GM19240 (cell line): ENCODE results near the gene CLEC16A.

ENCODE experiments used
- DNase-seq: peaks from one replicate; pipeline ENCODE4 v3.0.0; 2011; ENCODE audit warnings: low spot score; ENCODE audit not compliant: insufficient read length

CLEC16A gene

DNA sequence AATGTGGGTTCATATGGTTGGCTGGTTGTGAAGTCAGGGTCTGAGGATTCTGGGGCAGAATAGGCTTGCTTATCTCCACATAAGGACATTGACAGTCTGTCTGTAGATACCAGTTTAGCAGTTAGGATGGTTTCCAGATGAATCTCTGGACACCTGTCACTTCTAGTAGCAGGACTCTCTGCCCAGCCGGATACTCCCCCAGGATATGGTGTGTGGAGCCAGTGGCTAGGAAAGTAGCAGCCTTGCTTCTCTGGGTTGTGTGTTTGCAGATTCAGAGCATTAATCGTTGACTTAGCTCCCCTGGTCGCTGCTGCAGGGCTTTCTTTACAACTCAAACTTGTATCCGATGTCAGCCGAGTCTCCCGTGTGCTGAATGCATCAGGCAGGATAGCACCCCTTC lies 45.2 kb downstream of the CLEC16A start:
- no peak for DNase-seq

DNA sequence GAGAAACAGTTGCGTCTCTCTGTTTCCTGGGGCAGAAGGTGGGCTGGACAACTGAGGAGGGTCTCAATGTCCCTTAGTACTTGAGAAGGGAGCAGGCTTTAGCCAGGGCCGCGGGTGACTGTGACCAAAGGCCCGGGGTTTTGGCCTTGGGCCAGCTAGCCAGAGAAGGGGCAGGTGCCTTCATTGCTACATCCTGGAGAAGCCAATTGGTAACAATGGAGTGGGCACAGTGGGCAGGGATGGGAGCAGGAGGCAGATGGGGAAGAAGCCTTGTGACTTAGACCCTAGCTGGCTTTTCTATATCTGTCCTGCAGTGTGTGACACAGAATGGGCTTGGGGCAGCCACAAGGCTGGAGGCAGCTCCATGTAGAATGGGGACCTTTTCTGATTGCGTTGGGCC lies 46.0 kb downstream of the CLEC16A start:
- DNase-seq: no peak

DNA sequence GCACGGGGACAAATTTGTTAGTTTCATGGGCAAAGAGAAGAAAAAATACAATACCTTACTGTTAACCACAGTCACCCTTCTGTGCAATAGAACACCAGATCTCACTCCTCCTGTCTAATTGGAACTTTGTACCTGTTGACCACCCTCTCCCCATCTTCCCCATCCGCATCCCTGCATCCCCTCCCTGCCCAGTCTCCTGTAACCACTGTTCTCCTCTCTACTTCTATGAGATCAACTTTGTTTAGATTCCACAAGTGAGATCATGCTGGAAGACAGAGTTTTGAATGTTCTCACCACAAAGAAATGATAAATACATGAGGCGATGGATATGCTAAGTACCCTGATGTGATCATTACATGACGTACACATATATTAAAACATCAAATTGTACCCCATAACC lies 47.7 kb downstream of the CLEC16A start:
- no peak for DNase-seq

DNA sequence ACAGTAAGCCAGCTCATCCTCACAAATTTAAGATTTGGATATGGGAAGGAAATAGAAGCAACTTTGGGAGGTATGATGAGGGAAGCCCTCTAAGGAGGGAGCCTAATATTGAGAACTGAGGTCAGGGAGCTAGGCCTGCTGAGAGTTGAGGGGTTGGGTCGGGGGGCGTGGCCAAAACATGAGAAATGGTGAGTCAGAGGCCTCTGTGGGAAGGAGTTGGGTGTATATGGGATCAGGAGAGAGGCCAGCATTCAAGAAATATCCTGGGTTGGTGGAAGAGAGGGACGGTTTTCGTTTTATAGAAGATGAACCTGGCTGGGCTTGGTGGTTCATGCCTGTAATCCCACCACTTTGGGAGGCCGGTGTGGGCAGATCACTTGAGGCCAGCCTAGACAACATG lies 48.4 kb downstream of the CLEC16A start:
- no peak for DNase-seq

DNA sequence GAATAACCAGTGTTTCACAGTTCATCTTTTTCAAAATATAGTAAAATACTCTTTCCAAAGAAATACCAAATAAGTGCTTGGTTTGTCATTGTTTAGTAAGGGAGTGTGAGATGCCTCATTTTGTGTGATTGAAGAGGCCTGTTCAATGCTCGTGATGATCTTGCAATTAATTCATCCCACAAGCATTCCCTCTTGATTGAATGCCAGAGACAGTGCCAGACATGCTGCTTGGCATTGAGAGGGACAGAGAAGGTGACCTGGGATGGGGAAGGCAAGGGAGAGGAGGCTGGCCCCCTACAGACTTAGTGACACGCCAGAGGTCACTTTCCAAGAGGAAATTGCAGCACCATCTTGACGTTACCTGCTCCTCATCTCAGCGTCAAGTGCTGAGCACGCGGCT lies 49.3 kb downstream of the CLEC16A start:
- no peak for DNase-seq

DNA sequence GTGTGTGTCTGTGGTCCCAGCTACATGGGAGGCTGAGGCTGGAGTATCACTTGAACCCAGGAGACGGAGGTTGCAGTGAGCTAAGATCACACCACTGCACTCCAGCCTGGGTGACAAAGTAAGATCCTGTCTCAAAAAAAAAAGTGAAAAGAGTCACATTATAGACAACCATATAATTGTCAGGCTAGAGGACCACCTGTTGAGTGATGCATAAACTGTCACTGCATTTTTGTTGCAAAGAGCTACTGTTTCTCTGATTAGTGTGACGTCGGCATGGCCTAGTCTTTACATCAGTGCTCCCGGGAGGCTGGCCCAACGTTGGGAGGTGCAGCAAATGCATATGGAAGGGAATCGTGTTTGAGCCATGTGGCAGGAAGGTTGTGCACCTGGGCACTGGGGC lies 50.2 kb downstream of the CLEC16A start:
- DNase-seq: no peak

DNA sequence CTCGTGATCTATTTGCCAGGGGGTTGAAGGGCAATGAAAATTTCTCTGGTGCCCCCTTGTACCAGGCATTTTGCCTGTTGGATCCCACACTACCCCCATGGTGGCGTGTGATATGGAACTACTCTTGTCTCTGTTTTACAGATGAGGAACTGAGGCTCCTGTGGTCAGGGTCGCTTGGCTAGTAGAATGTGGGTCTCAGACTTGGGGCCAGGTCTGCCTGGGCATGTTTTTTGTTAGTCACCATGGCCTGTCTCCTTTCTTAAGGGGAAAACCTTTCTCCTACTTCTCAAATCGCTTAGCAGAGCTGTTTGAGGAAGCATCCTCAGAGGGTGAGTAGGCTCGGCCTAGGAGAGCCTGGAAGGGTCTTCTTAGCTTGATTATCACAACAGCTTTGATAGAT lies 51.2 kb downstream of the CLEC16A start:
- DNase-seq: no peak

DNA sequence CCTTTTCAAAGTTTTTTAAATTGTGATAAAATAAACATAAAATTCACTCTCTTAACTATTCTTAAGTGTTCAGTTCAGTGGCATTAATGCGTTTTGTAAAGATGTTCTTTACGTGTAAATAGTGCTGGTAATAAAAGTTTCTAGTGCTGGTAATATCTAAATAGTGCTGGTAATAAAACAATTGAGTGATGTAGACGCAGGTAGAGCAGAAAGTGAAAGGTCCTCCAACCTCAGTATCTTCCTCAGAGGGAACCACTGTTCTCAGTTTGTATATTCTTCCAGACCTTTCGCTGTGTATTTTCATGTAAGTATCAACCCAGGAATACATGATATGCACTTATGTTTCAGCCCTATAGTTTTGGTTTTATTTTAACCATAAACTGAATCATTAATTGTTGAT lies 53.1 kb downstream of the CLEC16A start:
- DNase-seq: no peak

DNA sequence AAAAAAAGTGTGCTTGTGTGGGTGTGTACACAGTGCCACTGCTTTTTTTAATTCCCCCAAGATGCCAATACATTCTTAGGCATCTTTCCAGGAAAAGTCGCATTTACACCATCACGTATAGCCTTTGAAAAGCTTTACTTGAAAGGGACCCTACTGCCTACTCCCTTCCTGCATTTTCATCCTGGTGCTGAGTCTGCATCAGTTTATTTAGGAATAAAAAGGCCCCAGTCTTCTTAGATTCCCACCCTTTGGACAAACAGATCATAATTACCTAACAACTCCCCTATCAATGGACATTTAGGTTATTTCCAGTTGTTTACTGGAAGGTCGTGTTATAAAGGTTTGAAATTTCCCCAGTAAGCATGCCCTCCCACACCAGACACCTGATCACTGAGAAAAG lies 54.9 kb downstream of the CLEC16A start:
- no peak for DNase-seq

DNA sequence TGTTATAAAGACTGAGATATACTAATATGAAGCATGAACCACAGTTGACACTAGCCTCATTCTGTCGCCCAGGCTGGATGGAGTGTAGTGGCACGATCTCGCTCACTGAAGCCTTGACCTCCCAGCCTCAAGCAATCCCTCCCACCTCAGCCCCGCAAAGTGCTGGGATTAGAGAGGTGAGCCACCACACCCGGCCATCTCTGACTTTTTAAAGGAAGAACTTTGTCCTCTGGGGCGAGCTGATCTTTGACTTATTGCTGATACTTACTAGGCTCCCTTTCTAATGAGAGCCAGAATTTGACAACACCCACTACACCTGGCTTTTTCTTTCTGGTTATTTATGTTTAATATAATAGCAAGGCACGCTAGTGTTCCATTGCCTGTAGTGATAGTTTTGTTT lies 57.2 kb downstream of the CLEC16A start:
- DNase-seq: no peak

DNA sequence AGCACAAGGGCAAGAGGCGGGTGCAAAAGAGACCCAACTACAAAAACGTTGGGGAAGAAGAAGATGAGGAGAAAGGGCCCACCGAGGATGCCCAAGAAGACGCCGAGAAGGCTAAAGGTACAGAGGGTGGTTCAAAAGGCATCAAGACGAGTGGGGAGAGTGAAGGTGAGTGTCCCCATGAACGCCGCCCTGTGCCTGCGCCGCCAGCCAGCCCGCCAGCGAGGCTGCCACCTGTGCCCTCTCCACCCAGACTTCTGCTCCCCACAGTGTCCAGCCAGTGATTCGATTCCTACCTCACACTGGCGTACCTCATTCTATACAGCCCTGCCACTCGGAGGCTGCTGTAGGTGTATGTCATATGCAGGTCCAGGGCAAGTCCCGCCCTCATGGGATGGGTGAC lies 58.8 kb downstream of the CLEC16A start:
- no peak for DNase-seq

DNA sequence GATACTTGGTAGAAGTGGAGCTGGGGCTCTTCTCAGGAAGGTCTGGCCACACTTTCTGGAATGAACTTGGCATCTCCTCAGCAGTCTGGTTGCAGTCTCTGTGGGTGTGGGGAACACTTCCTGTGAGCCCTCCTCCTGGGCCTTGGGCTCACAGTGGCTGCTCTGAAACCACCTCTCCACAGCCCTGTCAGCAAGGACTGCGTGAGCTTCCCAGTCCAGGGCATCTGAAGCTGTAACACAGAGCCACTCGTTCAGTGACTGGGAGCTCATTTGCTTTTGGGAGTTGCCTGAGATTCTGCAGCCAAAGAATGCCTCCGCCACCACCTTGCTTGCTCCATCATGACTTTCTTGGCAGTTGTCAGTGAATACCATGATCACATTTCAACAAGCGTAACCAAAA lies 60.0 kb downstream of the CLEC16A start:
- no peak for DNase-seq

DNA sequence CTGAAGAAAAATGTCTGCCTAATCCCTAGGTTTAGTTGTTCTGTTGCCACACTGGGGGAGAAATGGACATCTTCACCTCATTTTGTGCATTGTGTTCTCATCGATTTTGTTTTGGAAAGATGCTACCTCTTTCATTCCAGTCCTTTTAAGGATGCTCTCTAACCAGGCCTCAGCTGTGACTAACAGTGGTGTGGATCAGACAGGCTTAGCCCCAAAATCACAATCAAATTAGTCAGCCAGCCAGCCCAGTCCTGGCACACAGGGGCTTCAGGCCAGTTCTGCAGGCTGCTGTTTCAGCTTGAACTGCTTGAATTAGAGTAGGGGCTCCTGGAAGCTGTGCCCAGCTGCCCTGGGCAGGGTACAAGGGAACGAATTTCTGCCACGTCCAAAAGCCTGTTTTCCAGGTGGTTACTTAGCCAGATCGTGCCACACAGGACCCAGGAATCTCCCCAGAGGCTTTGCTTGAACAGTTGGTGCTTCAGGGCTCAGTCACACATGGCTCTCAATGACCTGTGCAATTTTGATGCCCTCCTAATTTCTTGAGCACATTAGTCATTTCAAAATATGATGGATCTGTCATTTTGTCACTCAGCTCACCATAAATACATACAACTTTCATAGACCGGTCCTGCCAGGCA lies 60.7 kb downstream of the CLEC16A start:
- no peak for DNase-seq

DNA sequence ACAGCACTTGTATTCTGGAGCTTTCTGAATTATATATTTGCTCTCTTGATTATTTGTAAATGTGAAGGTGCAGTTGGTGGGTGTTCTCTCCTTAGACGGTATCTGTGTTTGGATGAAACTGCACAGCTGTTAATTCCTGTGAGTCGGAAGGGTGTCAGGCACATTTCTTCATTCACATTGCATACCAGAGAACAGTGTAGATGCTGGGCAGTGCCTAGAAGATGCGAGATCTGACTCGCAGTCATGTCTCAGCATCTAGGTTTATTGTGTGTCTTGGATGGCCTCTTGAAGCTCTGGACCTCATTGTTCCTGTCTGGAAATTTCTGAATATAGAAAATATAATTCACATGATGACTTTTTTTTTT lies 61.2 kb downstream of the CLEC16A start:
- no peak for DNase-seq

DNA sequence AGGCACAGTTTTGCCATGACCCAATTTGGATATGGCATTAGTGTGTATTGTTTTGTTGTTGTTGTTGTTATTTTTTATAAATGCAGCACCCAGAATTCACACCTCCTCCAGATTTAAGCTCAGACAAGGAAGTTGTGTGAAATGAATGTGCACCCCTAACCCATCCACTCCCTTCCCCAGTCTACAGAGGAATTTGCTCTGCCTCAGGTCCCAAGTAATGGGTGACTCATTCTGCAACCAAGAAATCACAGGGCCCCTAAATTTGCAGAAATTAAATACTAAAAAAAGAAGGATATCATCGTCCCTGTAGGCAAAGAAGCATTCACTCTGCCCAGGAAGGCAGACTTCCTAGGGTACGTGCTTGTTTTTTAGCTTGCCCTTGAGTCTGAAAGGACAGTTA lies 62.3 kb downstream of the CLEC16A start:
- no peak for DNase-seq

DNA sequence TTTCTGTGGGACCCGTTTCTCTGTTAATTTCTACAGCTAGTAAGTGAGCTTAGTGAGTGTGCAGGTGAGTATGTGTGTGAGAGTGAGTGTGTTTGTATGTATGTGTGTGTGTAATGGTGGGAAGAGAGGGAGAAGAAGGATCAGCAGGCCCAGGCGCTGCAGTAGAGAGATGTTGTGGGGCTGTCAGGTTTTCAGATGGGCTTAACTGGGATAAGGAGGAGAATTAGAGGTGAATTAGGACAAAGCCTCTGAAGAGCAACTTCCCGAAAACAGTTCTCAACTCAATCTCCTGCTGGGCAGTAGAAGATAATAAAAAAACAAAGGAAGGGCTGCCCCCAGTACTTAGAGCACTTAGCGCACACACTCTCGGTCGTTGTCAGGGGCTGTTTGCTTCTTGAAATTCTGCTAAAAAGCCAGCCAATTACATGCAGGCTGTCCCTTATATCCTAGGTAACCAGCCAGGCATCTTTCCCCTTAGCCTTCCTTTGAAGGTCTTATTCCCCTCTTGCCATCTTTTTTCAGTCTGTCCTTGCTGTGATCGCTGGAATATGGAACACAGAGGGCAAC lies 63.4 kb downstream of the CLEC16A start:
- no peak for DNase-seq

DNA sequence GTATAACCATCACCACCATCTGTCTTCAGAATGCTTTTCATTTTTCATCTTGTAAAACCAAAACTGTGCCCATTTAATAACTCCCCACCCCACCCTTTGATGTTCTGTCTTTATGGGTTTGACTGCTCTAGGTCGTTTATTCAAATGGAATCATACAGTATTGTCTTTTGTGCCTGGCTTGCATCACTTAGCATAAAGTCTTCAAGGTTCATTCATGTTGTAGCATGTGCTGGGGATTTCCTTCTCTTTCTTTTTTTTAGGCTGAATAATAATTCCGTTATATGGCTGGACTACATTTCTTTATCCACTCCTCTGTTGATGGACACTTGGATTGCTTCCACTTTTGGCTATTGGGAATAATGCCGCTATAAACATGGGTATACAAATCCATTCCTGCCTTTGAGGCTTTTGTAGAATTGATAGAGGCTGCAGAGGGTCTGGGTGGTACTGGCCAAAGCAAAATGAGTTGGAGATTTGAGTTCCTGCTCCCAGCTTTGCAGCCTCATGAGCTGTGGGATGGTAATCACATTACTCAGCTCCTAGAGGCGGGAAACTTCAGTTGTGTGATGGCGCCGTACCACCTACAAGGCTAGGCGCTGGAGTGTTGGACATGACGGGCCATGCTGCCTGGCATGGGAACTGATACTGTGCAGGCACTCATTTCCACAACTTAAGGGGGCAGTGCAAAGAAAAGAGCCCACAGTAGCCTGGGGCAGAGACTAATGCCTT lies 64.8 kb downstream of the CLEC16A start:
- DNase-seq: no peak

DNA sequence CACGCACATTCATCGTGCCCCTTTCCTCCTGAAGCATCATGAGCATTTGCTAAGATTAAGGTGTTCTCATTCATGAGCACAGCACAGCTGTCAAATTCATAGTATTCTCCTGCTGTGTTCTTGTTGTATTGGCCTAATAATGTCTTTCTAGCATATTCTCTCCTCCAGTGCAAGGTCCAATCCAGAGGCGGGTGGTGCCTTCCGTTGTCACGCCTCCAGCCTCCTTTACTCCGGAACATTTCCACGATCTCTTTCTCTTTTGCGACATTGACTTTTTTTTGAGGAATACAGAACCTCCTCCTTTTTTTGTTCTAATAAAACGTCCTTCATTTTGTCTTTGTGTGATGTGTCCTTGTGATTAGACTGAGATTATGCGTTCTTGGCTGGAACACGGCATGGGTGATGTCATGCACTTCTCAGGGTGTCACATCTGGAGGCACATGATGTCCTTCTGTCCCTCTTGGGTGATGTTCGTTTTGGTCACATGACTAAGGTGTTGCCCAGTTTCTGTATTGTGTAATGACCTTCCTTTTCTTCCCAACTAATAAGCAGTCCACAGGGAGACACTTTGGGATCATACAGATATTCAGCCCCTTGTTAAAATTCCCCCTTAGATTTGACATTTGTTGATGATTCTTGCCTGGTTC lies 66.3 kb downstream of the CLEC16A start:
- no peak for DNase-seq

DNA sequence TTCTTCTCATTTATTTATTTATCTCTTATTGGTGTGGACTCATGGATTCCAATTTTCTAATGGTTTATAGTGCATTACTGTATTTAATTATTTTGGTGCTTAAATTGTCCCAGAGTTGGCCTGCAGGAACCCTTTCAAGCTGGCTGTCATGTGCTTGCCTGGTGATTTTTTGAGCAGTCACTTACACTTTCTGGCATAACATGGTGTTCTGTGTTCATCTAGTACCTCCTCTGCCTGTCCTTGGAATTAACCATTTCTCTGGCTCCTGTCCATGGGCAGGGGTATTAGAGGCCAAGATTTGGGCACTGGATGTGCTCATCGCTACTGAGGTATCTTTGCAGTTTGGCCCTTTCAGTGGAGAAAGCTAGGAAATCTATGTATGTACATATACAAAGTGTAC lies 67.0 kb downstream of the CLEC16A start:
- no peak for DNase-seq

DNA sequence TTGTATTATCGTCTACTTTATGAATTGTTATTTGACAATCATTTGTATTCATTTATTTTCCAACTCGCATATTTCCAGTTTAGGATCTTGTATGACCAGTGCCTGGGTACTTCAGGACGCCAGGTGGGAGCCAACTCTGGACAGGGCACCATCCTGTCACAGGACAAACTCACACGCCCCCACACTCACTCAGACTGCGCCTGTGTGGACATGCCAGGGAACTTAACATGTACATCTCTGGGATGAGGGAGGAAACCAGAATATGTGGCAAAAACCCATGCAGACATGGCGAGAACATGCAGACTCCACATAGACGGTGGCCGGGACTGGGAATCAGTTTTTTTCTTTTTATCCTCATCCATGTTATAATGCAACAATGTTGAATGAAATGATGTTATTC lies 68.5 kb downstream of the CLEC16A start:
- no peak for DNase-seq

DNA sequence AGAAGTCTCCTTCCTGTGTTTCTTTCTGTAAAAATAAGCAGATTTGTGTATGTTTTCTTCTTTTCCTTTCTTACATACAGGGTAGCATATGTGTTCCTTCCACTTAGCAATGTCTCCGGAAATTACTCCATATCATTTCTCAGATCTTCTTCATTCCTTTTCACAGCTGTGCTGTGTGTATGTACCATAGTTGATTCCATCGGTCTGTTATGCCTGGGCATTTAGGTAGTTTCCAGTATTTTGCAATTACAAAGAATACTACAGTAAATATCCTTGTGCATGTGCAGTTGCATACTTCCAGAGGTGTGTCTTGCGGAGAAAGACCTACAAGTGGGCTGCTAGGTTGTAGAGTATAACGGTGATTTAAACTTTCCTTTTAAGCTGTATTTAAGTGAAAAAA lies 69.8 kb downstream of the CLEC16A start:
- no peak for DNase-seq

DNA sequence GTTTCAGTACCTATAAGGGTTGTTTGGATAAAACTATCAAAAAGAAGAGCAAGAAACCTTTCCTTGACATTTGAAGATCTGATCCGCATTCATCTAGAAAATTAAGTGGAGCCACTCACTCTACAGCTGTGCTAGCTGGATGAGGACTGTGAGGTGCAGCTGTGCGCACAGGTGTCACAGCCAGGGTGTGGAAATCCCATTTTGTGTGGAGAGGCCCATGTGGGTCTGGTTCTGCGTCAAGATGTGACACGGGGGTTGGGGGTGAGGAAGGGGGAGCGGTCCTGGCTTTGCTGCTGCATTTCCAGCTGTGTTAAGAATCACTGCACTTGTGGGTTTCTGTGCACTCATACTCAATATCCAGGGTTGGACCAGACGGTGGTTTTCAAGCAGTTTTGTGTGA lies 70.7 kb downstream of the CLEC16A start:
- no peak for DNase-seq

DNA sequence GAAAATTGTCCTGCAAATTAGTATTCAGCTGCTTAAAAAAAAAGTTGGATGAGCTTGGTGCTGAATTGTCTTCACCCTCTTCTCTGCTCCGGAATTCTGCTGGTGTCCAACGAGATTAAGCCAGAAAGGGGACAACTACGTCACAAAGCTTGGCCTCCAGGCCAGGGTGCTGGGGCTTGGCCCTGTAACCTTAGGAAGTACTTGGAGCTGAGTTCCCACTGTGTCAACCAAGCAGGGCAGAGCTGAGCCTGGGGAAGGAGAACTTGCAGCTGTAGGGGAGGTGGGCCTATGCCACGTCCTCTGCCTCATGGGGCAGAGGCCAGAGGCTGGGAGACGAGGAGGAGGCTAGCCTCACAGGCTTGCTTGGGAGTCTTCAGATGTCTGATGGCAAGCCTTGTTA lies 71.2 kb downstream of the CLEC16A start:
- no peak for DNase-seq
